K562 (cell line): Measurements from ENCODE around the gene ZNF260. TPM values are rescaled to one million over a fixed set of nuclear protein-coding genes. Genes with fewer than 3 reads are reported as not detected.
A peak's percentile ranks its signal among the peaks of the same experiment; 100 is the strongest.

ENCODE experiments used
- ATAC-seq: fragments of 200-7000 bp; cut with Tn5 transposase; 3 replicates; pipeline ENCODE4 v1.9.1; 2020; ENCODE audit warnings: moderate library complexity
- BruUV-seq: library from RNA; stranded (reverse); fragments of 400-500 nt; replicated peaks from 2 replicates; lab custom pipeline; 2021; lab: Mats Ljungman, UMichigan
- CTCF ChIA-PET: fragments of 300-600 bp; formaldehyde crosslinking; extraction: SDS; loops from one replicate; lab custom pipeline; 2021; ENCODE audit warnings: low intra/inter-chr PET ratio; lab: Yijun Ruan, JAX
- POLR2A ChIA-PET: fragments of 300-600, 350-650 bp; sonication (Branson Sonifier 250); formaldehyde crosslinking; extraction: SDS; loops from one replicate; lab custom pipeline; 2021; ENCODE audit warnings: antibody characterized with exemption, inconsistent platforms; lab: Yijun Ruan, JAX
- DNase-seq, 4 experiments: peaks; one replicate each; pipeline versions ENCODE4 v3.0.0 to v3.0.0-alpha.2; 2011 to 2018; ENCODE audit warnings: low spot score in 3 of 4, mixed read lengths in 3 of 4; ENCODE audit errors: extremely low read depth in 1 of 4
- FAIRE-seq: peaks from 2 replicates; lab custom pipeline; 2011; peaks lifted over from hg19 to GRCh38; lab: Jason Lieb, UNC
- H2AFZ ChIP-seq: 2 replicates; pipeline ENCODE4 v1.6.0; 2011; ENCODE audit warnings: low read depth, low read length, control low read depth, inconsistent platforms
- H3K27ac ChIP-seq: fragments of 200-600 bp; 3 replicates; pipeline ENCODE4 v1.8.0; 2011; ENCODE audit warnings: low read depth, mild to moderate bottlenecking, control low read depth, inconsistent platforms, low read length, moderate library complexity, mixed read lengths; ENCODE audit errors: extremely low read depth
- H3K27me3 ChIP-seq, 2 experiments: fragments of 300-600 bp in 1 of 2; 2 replicates in 1 of 2; 3 replicates in 1 of 2; pipeline versions ENCODE4 v1.6.0 to v1.8.0; 2011; ENCODE audit warnings: inconsistent platforms in 2 of 2, low read length in 2 of 2, mild to moderate bottlenecking in 1 of 2, mixed read lengths in 1 of 2, moderate library complexity in 1 of 2; ENCODE audit not compliant: control insufficient read depth in 2 of 2, insufficient read depth in 2 of 2
- H3K36me3 ChIP-seq: fragments of 300-600 bp; 3 replicates; pipeline ENCODE4 v1.8.0; 2011; ENCODE audit warnings: mild to moderate bottlenecking, low read length, inconsistent platforms; ENCODE audit not compliant: control insufficient read depth, insufficient read depth
- H3K4me1 ChIP-seq, 2 experiments: fragments of 200-600 bp in 1 of 2; replicated peaks in 1 of 2; 2 replicates in 1 of 2; 3 replicates in 1 of 2; pipeline versions ENCODE4 v1.5.1 to v1.8.0; 2011; ENCODE audit warnings: inconsistent platforms in 2 of 2, low read length in 2 of 2, mild to moderate bottlenecking in 1 of 2, mixed read lengths in 1 of 2, moderate library complexity in 1 of 2; ENCODE audit not compliant: control insufficient read depth in 2 of 2, insufficient read depth in 2 of 2
- H3K4me2 ChIP-seq: 2 replicates; pipeline ENCODE4 v1.6.1; 2011; ENCODE audit warnings: low read length, control low read depth, inconsistent platforms, mixed read lengths; ENCODE audit not compliant: insufficient read depth
- H3K4me3 ChIP-seq: fragments of 200-600 bp; sonication (generic), shearing (Covaris generic); 2 replicates; pipeline ENCODE4 v1.5.1; 2016; ENCODE audit warnings: control low read depth, inconsistent platforms
- H3K79me2 ChIP-seq: fragments of 200-600 bp; 3 replicates; pipeline ENCODE4 v1.8.0; 2011; ENCODE audit warnings: low read length, inconsistent platforms; ENCODE audit not compliant: control insufficient read depth, insufficient read depth
- H3K9ac ChIP-seq, 2 experiments: 2 replicates each; pipeline versions ENCODE4 v1.6.0 to v1.6.1; 2011; ENCODE audit warnings: low read depth in 2 of 2, low read length in 2 of 2, control low read depth in 1 of 2, inconsistent platforms in 1 of 2, mild to moderate bottlenecking in 1 of 2, mixed read lengths in 1 of 2; ENCODE audit not compliant: insufficient read depth in 1 of 2
- H3K9me1 ChIP-seq: one replicate; pipeline ENCODE4 v1.6.0; 2011; ENCODE audit warnings: inconsistent platforms, mild to moderate bottlenecking, low read length, moderate library complexity; ENCODE audit not compliant: control insufficient read depth, insufficient read depth
- H3K9me3 ChIP-seq: replicated peaks from 2 replicates; pipeline ENCODE4 v1.5.1; 2011; ENCODE audit warnings: low read depth, low read length, inconsistent platforms; ENCODE audit not compliant: control insufficient read depth, insufficient read depth
- H4K20me1 ChIP-seq: replicated peaks from 2 replicates; pipeline ENCODE4 v1.6.1; 2011; ENCODE audit warnings: low read length, inconsistent platforms, mixed read lengths; ENCODE audit not compliant: control insufficient read depth, insufficient read depth
- CBX3 ChIP-seq, 2 experiments: IDR thresholded peaks; 1 replicate in 1 of 2; 2 replicates in 1 of 2; pipeline ENCODE4 v1.6.1; 2012; ENCODE audit warnings: inconsistent platforms in 2 of 2, low read length in 2 of 2, borderline replicate concordance in 1 of 2, control low read depth in 1 of 2
- CBX5 ChIP-seq: IDR thresholded peaks from 2 replicates; pipeline ENCODE4 v1.6.1; 2014; ENCODE audit warnings: low read depth, borderline replicate concordance
- NFIX ChIP-seq: fragments of 250-450 bp; sonication (Bioruptor Pico); IDR thresholded peaks from 2 replicates; pipeline ENCODE4 v1.4.0; 2020; ENCODE audit warnings: low read depth, mild to moderate bottlenecking, moderate library complexity
- TRIM28 ChIP-seq: fragments of 450-650 bp; IDR thresholded peaks from 2 replicates; pipeline ENCODE4 v1.6.1; 2017
- ZNF12 ChIP-seq: sonication (generic); formaldehyde crosslinking; IDR thresholded peaks from 2 replicates; pipeline ENCODE4 v1.4.0; 2020; ENCODE audit warnings: mild to moderate bottlenecking, missing genetic modification reagents
- ZNF444 ChIP-seq: fragments of 250-450 bp; sonication (Bioruptor Pico); IDR thresholded peaks from 2 replicates; pipeline ENCODE4 v1.4.0; 2020; ENCODE audit warnings: mild to moderate bottlenecking, moderate library complexity
- ZNF445 ChIP-seq: fragments of 250-450 bp; sonication (Bioruptor Pico); IDR thresholded peaks from 2 replicates; pipeline ENCODE4 v1.4.0; 2020; ENCODE audit warnings: low read depth, mild to moderate bottlenecking, moderate library complexity
- ZNF75A ChIP-seq: fragments of 450-650 bp; formaldehyde crosslinking; IDR thresholded peaks from 2 replicates; pipeline ENCODE4 v1.4.0; 2020; ENCODE audit warnings: mild to moderate bottlenecking
- WGBS: fragments of 100-300 bp; shearing (Covaris generic); methylation state at CpG from one replicate; pipeline ENCODE4 v1.1.6; 2016; ENCODE audit warnings: low coverage, mixed read lengths; ENCODE audit not compliant: insufficient coverage; ENCODE audit errors: missing lambda C conversion rate; 5-methylcytosine and 5-hydroxymethylcytosine counted together
- in situ Hi-C: fragments of 300-500 bp; cut with MboI; formaldehyde crosslinking; loops from 4 replicates; pipeline ENCODE4 v1.15.0; 2018; ENCODE audit warnings: inconsistent platforms, mixed read lengths
- intact Hi-C: fragments of 100-400 bp; cut with micrococcal nuclease; formaldehyde crosslinking; loops from 2 replicates; pipeline ENCODE4 v1.14.2; 2022
- polyA plus RNA-seq, 8 experiments: library from polyadenylated mRNA; depleted of rRNA in 4 of 8; stranded (reverse) in 5 of 8; unstranded in 3 of 8; fragments of >200 nt; fragmentation: Nextera tagmentation in 2 of 8; fragmentation: Illumina TruSeq in 1 of 8; extraction: Ambion mirVana in 2 of 8; extraction: Trizol in 1 of 8; gene quantifications; 2 replicates each; pipeline versions ENCODE4 v1.2.1 to v1.2.3, GENCODE V29; 2011 to 2014; ENCODE audit warnings: inconsistent platforms in 1 of 8, missing spikeins in 1 of 8
- total RNA-seq, 7 experiments: library from RNA; depleted of rRNA in 6 of 7; stranded (reverse); fragments of >200 nt in 6 of 7; fragmentation: Illumina TruSeq in 2 of 7; extraction: Trizol in 2 of 7; gene quantifications; 2 replicates each; pipeline versions ENCODE4 v1.2.1 to v1.2.3, GENCODE V29; 2011 to 2021; ENCODE audit warnings: low replicate concordance in 1 of 7
- TF ChIP-seq, protein P1 (sequence below): fragments of 200-600 bp; sonication (generic); IDR thresholded peaks from one replicate; pipeline ENCODE4 v1.6.1; 2012; ENCODE audit warnings: mild to moderate bottlenecking, low read depth, low read length, inconsistent platforms
- TF ChIP-seq, protein P2 (sequence below): conservative IDR thresholded peaks from 2 replicates; pipeline ENCODE4 v1.6.1; 2011; ENCODE audit warnings: low read depth, mild to moderate bottlenecking, low read length; ENCODE audit not compliant: control insufficient read depth

The ZNF260 gene
- total and polyA plus RNA-seq, 9 of the 15 experiments (the other 6 are each of a cell fraction or from before 2014, with no cell fraction given): 2.6 to 16.6 (median 5.8) TPM

DNA sequence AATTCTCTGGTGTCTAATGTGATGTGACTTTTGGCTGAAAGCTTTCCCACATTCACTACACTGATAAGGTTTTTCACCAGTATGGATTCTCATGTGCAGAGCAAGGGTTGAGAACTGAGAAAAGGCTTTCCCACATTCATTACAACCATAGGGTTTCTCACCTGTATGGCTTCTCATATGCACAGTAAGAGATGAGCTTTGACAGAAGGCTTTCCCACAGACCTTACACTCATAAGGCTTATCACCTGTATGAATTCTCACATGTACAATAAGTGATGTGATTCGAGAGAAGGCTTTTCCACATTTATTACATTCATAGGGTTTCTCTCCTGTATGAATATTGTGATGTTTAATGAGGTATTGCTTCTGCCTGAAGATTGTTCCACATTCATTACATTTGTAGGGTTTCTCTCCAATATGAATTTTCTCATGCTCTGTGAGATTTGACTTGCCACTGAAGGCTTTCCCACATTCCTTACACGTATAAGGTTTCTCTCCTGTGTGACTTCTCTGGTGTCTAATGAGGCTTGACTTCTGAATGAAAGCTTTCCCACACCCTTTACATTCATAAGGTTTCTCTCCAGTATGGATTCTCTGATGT, 14.0 kb downstream of the ZNF260 start:
- no peak overlapping the region for H3K27ac ChIP-seq
- DNase-seq (no peak), FAIRE-seq (no peak), ATAC-seq (no peak)
- in situ Hi-C loops (no loop called here), intact Hi-C loops (no loop called here)
- 66% methylated on average over 2 of the region's 2 CpGs for WGBS
- POLR2A ChIA-PET: no interaction called here
- no peak overlapping the region for H3K9ac ChIP-seq
- CTCF ChIA-PET: no interaction called here
- H3K9me3 ChIP-seq: peaks cover 9% of the 10 kb centered on the region
- no peaks in the 10 kb centered on the region for H4K20me1 ChIP-seq
- BruUV-seq: no TSS peak
- peaks cover 30% of the 10 kb centered on the region; the same call in 1 of the 3 replicates for H3K36me3 ChIP-seq
- no peak overlapping the region for H3K4me3 ChIP-seq
- H3K79me2 ChIP-seq: no peaks in the 10 kb centered on the region
- H3K9me1 ChIP-seq: no peaks in the 10 kb centered on the region
- H2AFZ ChIP-seq: no peak overlapping the region
- H3K27me3 ChIP-seq: no peaks in the 10 kb centered on the region
- no peak overlapping the region for H3K4me2 ChIP-seq
- no peaks in the 10 kb centered on the region for H3K4me1 ChIP-seq
- TF ChIP-seq CBX3 (IDR thresholded peaks at IDR 0.05; ENCODE audit: borderline replicate concordance in 1 of 2, low read length in 2 of 2) (peak in 1 of 2 experiments; percentile 73; a peak in 1 of 3 replicates), ZNF75A (CRISPR knock-in tag) (peak; percentile 92), ZNF445 (no peak), CBX5 (0 out of 2 replicates have a peak, but pooled peaks have one; percentile 43), ZNF444 (no peak), ZNF12 (CRISPR knock-in tag) (no peak), NFIX (CRISPR knock-in tag) (no peak), TRIM28 (peak; percentile 76)
- TF ChIP-seq, protein P1, sequence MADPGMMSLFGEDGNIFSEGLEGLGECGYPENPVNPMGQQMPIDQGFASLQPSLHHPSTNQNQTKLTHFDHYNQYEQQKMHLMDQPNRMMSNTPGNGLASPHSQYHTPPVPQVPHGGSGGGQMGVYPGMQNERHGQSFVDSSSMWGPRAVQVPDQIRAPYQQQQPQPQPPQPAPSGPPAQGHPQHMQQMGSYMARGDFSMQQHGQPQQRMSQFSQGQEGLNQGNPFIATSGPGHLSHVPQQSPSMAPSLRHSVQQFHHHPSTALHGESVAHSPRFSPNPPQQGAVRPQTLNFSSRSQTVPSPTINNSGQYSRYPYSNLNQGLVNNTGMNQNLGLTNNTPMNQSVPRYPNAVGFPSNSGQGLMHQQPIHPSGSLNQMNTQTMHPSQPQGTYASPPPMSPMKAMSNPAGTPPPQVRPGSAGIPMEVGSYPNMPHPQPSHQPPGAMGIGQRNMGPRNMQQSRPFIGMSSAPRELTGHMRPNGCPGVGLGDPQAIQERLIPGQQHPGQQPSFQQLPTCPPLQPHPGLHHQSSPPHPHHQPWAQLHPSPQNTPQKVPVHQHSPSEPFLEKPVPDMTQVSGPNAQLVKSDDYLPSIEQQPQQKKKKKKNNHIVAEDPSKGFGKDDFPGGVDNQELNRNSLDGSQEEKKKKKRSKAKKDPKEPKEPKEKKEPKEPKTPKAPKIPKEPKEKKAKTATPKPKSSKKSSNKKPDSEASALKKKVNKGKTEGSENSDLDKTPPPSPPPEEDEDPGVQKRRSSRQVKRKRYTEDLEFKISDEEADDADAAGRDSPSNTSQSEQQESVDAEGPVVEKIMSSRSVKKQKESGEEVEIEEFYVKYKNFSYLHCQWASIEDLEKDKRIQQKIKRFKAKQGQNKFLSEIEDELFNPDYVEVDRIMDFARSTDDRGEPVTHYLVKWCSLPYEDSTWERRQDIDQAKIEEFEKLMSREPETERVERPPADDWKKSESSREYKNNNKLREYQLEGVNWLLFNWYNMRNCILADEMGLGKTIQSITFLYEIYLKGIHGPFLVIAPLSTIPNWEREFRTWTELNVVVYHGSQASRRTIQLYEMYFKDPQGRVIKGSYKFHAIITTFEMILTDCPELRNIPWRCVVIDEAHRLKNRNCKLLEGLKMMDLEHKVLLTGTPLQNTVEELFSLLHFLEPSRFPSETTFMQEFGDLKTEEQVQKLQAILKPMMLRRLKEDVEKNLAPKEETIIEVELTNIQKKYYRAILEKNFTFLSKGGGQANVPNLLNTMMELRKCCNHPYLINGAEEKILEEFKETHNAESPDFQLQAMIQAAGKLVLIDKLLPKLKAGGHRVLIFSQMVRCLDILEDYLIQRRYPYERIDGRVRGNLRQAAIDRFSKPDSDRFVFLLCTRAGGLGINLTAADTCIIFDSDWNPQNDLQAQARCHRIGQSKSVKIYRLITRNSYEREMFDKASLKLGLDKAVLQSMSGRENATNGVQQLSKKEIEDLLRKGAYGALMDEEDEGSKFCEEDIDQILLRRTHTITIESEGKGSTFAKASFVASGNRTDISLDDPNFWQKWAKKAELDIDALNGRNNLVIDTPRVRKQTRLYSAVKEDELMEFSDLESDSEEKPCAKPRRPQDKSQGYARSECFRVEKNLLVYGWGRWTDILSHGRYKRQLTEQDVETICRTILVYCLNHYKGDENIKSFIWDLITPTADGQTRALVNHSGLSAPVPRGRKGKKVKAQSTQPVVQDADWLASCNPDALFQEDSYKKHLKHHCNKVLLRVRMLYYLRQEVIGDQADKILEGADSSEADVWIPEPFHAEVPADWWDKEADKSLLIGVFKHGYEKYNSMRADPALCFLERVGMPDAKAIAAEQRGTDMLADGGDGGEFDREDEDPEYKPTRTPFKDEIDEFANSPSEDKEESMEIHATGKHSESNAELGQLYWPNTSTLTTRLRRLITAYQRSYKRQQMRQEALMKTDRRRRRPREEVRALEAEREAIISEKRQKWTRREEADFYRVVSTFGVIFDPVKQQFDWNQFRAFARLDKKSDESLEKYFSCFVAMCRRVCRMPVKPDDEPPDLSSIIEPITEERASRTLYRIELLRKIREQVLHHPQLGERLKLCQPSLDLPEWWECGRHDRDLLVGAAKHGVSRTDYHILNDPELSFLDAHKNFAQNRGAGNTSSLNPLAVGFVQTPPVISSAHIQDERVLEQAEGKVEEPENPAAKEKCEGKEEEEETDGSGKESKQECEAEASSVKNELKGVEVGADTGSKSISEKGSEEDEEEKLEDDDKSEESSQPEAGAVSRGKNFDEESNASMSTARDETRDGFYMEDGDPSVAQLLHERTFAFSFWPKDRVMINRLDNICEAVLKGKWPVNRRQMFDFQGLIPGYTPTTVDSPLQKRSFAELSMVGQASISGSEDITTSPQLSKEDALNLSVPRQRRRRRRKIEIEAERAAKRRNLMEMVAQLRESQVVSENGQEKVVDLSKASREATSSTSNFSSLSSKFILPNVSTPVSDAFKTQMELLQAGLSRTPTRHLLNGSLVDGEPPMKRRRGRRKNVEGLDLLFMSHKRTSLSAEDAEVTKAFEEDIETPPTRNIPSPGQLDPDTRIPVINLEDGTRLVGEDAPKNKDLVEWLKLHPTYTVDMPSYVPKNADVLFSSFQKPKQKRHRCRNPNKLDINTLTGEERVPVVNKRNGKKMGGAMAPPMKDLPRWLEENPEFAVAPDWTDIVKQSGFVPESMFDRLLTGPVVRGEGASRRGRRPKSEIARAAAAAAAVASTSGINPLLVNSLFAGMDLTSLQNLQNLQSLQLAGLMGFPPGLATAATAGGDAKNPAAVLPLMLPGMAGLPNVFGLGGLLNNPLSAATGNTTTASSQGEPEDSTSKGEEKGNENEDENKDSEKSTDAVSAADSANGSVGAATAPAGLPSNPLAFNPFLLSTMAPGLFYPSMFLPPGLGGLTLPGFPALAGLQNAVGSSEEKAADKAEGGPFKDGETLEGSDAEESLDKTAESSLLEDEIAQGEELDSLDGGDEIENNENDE: no peak
- TF ChIP-seq, protein P2, sequence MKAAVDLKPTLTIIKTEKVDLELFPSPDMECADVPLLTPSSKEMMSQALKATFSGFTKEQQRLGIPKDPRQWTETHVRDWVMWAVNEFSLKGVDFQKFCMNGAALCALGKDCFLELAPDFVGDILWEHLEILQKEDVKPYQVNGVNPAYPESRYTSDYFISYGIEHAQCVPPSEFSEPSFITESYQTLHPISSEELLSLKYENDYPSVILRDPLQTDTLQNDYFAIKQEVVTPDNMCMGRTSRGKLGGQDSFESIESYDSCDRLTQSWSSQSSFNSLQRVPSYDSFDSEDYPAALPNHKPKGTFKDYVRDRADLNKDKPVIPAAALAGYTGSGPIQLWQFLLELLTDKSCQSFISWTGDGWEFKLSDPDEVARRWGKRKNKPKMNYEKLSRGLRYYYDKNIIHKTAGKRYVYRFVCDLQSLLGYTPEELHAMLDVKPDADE: no peak
